AML-193 (cell line): ENCODE data around the gene ACSF2.

Experiments used
- DNase-seq, 2 experiments: peaks; one replicate each; lab custom pipeline; 2025; lab: John Stamatoyannopoulos, UW

Gene ACSF2

DNA sequence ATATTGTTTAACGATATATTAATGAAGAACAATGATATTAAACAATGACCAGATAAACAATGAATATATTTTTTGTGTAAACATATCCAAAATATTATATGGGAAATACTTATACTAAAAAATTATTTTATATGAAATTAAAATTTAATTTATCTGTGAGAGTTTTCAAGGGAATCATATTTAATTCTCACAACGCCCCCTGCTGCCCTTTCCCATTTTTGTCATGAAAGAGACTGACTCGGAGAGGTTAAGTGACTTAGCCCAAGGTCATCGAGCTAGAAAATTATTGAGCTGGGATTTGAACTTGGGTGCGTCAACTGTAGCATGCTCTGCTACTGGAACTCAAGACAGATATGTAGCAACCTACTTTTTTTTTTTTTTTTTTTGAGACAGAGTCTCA lies 75.0 kb downstream of the ACSF2 start:
- DNase-seq: peak; percentile 35 to 44

DNA sequence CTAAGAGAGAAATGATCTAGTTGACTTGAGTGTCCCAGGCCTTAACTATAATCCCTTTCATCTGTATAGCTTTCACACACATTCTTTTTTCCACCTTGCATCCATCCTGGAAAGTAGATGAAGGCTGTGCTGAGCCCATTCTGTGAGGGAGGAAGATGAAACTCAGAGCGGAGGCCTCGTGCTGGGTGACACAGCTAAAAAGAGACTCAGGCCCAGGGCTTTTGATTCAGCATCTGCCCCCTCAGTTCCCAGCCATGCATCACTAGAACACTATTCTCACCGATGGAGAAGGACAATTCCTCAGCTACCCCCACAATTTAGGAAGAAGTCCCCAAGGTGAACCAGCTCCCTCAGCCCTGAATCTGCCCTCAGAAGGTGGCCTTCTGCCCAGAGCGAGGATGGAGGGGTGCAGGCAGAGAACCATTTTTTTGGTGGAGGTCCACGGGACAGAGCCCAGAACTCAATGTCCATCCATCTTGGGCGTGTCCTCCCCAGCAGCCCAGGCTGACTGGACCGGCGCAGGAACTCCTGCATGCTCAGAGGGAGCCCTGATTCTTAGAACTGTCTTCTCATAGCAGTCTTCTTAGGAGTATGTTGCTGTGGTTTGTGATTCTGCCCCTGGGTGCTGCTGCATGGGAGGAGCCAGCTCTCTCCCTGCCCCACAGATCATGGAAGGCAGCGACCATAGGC lies 76.4 kb downstream of the ACSF2 start:
- no peak for DNase-seq

DNA sequence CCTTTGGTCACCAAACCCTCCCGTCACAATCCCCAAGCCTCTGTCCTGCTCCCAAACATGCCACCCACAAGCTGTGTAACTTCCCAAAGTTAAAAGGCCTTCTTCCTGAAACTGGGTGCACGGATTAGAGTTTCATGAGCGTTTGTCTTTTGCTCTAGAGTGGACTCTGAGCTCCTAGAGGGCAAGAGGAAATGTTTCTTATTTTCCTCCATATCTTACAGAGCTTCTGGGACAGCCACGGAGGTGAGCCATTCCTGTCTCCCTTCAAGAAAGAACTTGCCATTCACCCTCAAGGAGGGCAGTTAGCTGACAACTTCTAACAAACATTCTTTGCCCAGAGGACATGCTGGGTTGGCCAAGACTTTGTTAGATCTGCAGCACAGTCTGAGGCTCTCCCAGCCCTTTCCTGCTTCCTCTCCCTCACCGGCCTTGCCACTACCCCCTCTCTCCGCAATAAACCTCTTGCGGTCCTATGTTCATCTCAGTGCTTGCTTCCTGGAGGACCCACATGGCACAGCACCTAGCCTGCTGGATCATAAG lies 79.6 kb downstream of the ACSF2 start:
- no peak for DNase-seq

- DNase-seq: no peak
These were observed 80.3 kb downstream of the ACSF2 start for GRCh38 chr17:50506298-50506697.

DNA sequence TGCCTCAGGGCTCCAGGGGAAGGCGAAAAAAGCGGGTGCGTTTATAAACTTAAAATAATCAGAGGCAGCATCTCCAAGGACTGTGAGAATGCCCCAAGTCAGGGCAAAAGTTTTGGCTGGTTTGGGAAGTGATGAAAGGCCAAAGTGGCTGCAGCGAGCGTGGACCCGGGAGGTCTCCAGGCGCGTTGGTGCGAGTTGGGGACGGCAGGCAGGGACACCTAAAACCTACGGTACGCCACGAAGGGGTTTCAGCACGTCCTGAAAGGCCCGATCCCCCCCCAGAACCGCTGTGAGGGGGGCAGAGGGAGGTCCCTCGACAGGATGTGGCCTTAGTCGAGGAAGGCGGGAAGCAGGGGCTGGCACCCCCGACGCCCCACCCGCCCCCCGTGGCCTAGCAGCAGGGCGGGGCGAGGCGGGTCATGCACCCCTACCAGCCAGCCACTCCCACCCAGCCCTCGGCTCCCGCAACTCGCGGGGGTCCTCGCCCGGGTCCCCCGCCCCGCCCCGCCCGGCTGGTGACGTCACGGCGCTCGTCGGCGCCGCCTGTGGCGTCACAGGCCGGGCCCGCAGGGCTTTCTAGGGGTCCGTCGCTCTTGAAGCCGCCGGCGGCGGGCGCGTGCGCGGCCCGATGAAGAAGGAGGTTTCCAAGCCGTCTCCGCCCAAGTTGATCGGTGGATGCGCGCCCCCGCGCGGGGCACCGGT lies 82.0 kb downstream of the ACSF2 start, which contains the start of gene MYCBPAP:
TSS of gene MYCBPAP (plus strand) at position 569 of the 702 bp plus-strand sequence. CDS start 236 bp downstream, outside the sequence.
- no peak for DNase-seq

DNA sequence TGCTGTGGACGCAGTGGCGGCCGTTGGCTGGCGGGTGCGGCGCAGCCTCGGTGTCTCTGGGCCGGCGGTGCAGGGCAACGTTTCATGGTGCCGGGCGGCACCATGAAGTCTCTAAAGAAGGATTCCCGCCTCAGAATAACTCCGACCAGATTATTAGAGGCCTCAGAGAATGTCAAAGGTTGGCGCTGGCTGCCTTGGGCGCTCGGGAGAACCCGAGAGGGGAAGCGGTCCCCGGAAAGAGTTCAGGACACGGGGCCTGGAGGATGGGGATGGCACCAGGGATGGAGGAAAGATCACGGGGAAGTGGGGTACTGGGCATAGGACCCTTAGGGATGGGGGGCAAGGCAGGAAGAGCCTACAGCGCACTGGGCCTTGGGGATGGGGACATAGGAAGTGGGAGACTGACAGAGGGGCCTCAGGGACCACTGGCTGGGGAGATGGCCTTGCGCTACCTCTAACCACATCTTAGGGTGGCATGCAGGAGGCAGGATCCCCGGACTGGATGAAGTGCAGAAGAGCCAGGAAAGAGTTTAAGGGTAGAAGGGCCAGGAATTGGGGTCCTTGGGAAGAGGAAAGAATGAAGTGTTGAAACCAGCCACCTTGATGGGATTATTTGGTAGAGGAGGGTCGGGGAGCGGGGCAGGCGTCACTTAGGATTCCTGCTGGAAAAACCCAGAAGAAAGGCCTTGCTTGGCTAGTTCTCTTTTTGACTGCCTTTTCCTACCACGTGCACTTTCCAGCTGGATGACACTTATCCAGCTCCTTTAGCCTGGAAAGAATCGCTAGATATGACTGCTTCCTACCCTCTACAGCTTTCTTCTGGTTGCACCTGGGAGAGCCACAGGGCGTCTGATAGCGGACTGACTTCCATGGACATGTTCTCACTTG lies 82.8 kb downstream of the ACSF2 start:
- no peak for DNase-seq

GRCh38 chr17:50511058-50511457 lies 85.0 kb downstream of the ACSF2 start:
- no peak for DNase-seq

GRCh38 chr17:50513495-50513894 lies 87.5 kb downstream of the ACSF2 start:
- DNase-seq: no peak

- no peak for DNase-seq
These were observed 88.4 kb downstream of the ACSF2 start for GRCh38 chr17:50514388-50514787.

GRCh38 chr17:50514936-50515702 lies 89.1 kb downstream of the ACSF2 start:
- DNase-seq: peak; percentile 72 to 82

DNA sequence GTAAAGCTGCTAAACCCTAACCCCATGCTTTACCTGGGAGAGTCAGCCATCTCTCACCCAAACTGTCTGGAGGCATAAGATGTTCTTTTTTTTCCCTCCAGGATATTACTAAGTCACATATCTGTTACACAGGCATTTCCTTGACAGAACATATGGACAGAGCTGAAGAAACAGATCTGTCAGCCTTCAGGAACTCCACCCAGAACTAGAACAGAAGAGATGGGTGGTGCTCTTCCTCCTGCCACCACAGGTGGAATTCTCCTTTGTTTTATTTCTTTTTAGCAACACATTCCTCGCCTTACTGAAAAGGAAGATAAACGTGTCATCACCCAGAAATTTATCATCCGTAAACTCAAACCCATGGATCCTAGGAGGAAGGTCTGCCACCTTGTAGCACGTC lies 91.0 kb downstream of the ACSF2 start:
- DNase-seq: no peak

- no peak for DNase-seq
These were observed 91.7 kb downstream of the ACSF2 start for GRCh38 chr17:50517504-50518383.

DNA sequence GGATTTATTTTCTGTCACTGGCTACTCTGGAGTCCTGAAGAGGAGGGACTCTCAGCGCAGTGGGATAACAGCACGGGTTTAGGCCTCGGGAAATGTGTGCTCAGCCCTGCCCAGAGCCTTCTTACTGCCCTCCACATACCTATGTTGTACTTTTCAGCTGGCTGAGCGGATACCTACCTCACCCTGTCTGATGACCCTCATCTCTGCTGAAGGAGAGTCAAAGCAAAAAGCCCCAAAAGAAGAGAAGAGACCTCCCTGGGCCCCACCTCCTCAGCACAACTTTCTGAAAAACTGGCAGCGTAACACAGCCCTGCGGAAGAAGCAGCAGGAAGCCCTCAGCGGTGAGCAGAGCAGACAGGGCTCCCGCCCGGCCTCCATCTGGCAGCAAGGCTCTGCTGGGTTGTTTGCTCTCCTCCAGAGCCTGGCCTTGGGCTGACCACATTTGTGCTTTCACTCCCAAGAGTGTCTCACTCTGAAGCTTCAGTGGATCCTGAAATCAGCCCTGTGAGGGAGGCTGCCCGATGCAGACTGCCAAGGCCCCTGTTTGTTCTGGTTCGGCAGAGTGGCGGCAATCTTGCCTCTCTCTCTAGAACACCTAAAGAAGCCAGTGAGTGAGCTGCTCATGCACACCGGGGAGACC lies 92.5 kb downstream of the ACSF2 start:
- DNase-seq: no peak

GRCh38 chr17:50519141-50519834 lies 93.3 kb downstream of the ACSF2 start:
- no peak for DNase-seq

DNA sequence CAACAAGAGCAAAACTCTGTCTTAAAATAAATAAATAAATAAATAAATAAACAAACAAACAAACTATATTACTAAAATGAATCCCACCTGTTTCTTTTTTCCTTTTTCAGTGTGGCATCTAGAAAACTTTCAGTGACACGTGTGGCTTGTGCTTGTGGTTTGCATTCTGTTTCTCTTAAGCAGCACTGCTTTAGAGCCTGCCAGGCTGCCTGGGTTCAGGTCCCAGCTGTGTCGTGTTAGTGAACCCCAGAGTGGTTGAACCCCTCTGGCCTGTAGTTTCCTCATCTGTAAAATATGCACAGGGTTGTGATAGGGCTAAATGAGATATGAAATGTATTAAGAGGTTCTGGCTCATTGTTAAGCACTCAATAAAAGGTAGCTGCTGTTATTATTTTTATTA lies 94.5 kb downstream of the ACSF2 start:
- no peak for DNase-seq

- no peak for DNase-seq
These were observed 95.5 kb downstream of the ACSF2 start for GRCh38 chr17:50521514-50521913.

GRCh38 chr17:50522766-50523165 lies 96.7 kb downstream of the ACSF2 start:
- no peak for DNase-seq

- DNase-seq: no peak
These were observed 97.2 kb downstream of the ACSF2 start for GRCh38 chr17:50523208-50523607.
